Amniotic stem cell (primary cell): ENCODE results near the gene PVR.
"Not testable (repeated sequence)": the region's sequence is repeated elsewhere in the genome, so short reads cannot be mapped to it uniquely, and the experiment has no call there.

Source experiments
- DNase-seq: peaks from one replicate; lab custom pipeline; 2025; lab: John Stamatoyannopoulos, UW

Gene PVR

DNA sequence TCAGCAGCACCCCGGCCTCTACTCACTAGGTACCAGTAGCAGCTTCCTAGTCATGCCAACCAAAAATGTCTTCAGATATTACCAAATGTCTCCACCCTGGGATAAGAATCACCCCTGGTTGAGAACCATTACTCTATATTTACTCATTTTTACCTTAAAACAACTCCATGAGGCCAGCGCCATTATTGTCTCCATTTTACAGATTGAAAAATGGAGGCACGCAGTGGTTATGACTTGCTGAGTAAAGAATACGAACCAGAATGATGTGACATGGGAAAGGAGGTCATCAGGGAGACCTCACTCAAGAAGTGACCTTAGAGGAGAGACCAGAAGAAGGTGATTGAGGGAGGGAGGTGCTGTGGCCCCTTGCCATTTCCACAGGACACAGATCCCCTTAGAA lies 29.8 kb downstream of the PVR start:
- DNase-seq, result no peak

DNA sequence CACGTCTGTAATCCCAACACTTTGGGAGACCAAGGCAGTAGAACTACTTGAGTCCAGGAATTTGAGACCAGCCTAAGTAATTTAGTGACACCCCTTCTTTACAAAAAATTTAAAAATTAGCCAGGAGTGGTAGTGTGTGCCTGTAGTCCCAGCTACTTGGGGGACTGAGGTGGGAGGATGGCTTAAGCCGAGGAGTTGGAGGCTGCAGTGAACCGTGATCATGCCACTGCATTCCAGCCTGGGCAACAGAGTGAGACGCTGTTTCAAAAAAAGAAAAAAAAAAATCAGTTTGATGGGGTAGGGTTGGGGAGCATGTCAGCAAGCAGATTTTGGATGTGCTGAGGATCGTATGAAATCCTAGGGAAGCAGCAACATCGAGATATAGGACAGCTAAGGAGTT lies 31.8 kb downstream of the PVR start:
- no peak for DNase-seq

DNA sequence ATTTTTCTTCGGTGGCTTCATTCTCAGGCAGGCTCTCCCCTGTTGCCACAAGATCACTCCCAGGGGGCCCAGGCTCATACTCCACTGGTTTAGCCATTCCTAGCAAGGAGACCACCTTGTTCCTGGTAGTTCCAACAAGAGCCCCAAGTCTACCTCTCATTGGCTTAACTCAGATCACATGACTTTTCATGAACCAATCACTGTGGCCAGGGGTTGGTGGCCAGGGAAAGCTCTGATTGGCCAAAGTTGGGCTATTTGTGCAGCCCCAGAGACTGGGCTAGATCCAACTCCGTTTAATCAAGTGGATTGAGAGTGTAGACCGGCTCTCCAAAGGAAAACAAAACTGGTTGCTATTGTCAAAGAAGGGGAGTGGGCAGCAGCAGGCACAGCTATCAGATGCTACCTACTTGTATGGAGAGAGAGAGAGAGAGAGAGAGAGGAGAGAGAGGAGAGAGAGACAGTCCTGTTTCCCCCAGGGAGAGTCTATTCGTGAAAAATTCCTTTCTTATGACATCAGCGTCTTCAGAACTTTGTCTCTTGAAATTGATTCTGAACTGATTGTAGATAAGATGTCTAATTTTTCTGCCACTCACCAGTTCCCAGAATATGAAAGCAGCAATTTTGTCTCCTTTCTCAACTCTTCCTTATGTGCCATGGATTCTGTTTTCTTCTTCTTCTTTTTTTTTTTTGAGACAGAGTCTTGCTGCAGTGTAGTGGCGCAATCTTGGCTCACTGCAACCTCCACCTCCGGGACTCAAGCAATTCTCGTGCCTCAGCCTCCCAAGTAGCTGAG lies 33.5 kb downstream of the PVR start:
- peak; percentile 23 for DNase-seq

DNA sequence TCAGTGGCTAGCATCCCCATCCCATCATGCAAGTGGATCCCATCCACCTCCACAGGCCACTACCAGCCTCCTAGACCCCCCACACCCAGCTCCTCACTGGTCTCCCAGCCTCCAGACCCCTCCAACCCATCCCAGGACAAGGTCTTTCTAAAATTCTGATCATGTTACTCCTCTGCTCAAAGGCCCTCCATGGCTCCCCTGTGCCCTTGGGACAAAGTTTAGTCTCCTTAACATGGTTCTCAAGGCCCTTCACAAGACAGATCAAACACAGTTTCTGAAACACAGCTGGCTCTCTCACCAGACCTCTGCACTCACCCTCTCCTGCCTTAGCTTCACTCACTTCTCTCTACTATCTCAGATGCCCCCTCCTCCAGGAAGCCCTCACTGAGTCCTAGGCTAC lies 36.8 kb downstream of the PVR start:
- DNase-seq, result no peak

DNA sequence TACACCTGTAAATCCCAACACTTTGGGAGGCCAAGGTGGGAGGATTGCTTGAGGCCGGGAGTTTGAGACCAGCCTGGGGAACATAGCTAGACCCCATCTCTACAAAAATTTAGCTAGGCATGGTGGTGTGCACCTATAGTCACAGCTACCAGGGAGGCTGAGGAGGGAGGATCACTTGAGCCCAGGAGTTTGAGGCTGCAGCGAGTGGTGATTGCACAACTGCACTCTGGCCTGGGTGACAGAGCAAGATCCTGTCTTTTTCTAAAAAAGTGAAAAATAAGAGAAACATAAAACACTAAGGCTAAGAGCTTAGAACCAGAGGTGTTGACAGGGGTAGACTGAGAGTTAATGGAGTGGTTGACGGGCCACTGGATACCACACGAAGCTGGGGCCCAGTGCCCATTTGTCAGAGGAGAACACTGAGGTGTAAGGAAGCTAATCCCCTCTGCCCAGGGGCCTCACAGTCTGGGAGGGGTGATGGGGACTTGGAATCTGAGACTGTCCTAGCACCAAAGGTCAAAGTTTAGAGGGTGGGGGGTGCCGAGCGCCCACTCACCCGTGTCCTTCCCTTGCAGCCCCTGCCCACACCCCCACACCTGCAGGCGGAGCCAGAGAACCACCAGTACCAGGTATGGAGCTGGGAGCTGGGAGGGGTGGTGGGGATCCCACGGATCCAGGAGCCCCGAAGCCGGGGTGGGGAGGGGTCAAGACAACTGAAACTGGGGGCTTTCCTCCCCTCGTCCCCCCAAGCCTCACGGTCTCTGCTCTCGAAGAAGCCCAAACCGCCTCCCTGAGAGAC lies 38.5 kb downstream of the PVR start:
- no peak for DNase-seq

DNA sequence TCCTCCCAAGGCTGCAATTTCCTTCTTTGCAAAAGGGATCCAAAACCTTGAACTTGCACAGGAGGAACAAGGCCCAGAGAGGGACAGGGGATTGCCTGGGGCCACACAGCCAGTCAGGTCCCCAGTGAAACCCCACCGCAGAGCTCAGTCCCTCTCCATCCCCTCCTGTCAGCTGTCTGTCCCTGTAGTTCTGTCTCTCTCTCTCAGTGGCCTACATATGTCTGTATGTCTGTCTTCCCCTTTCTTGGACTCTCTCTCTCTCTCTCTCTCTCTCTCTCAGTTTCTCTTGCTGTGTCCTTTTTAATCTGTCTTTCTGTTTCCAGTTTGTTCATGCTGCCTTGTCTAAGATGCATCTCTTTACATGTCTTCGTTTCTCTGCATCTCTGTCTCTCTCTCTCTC lies 39.1 kb downstream of the PVR start:
- DNase-seq, result no peak

DNA sequence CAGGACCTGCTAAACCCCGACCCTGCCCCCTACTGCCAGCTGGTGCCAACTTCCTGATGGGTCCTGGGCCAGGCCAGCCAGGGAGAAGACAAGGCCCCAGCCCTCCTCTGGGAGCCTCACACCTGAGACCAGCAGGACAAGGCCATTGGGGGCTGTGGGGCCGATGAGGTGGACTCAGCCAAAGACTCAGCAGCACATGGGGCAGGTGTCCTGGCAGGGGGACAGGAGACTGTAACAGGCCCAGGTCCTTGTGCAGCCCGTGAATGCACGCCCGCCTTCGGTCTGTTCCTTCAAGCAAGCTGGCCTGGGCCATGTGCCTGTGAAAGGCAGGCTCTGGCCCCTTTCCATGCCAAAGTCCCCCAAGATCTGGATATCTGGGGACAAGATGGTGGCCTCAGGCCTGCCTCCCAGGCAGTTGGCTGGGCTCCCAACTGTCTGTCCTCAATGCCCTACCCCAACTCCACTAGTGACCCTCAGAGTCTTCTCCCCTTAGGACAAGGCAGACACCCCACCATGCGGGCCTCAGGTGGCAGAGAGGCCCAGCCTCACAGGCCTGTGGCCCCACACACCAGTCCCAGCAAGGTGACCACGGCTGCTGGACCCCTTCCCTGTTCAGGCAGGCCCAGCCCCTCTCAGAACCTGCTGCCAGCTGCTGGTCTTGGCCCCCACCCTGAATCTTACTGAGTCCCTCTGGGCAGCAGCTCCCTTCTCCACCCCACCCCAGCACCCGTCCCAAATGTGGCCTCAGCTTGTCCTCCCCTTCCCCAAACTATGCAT lies 39.9 kb downstream of the PVR start:
- no peak for DNase-seq

DNA sequence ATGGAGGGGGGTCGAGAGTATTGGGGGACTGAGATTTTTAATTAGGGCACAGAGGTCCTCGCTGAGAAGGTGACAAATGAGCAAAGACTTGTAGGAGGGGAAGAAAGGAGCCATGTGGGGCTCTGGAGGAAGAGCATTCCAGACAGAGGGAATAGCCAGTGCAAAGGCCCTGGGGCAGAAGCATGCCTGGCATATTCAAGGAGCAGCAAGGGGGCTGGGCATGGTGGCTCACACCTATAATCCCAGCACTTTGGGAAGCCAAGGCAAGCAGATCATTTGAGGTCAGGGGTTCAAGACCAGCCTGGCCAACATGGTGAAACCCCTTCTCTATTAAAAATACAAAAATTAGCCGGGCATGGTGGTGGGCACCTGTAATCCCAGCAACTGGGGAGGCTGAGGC lies 40.7 kb downstream of the PVR start:
- DNase-seq, result not testable (repeated sequence)

DNA sequence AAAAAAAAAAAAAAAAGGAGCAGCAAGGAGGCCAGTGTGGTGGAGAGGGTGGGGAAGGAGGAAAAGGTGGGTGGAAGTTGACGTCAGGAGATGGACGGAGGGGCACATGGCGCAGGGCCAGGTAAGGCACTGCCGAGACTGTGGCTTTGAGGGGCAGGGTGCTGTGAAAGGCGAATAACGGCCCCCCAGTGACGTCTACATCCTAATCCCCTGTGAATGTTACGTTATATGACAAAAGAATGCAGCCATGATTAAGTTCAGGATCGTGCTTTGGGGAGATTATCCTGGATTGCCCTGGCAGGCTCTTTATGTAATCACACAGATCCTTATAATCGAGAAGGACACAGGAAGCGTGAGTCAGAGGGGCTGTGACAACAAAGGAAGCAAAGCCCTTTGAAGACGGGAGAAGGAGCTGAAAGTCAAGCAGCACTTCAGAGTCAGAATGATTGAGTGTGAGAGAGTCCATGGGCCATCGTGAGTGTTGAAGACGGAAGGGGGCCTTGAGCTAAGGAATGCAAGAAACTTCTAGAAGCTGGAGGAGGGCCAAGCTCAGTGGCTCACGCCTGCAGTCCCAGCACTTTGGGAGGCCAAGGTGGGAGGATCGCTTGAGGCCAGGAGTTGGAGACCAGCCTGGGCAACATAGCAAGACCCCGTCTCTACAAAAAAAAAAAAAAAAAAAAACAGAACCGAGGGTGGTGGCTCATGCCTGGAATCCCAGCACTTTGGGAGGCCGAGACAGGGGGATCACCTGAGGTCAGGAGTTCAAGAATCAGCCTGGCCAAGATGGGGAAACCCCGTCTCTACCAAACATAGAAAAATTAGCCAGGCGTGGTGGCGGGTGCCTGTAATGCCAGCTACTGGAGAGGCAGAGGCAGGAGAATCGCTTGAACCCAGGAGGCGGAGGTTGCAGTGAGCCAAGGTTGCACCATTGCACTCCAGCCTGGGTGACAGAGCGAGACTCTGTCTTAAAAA lies 41.5 kb downstream of the PVR start:
- DNase-seq, result peak; percentile 89

DNA sequence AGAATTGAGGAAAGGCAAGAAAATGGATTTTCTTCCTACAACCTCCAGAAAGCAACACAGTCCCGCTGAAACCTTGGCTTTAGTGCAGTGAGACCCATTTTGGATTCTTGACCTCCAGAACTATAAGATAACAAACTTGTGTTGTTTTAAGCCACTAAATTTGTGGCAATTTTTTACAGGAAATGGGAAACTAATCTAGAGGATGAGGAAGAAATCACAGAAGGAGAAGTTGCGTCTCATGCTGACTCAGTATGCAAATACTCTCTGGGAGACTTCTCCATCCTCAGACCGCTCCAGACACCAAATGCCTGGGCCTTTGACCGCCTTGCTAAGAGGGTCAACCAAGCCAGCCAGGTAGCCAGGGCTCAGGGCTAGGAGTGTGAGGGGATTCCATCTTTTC lies 42.2 kb downstream of the PVR start:
- DNase-seq, result no peak

DNA sequence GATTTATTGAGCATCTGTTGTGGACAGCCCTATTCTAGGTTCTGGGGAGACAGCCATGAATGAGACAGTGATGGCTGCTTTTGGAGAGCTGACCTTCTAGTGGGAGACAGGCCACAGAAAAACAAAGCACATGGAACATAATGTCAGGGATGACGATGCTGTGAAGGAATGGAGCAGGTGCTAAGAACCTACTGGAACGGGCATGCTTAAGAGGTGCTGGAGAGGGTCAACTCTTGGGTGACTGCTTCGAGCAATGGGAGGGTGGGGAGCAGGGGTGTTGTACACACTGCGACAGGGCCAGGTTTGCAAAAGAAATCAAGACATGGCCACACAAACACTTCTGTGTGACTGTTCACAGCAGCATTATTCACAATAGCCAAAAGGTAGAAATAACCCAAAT lies 43.2 kb downstream of the PVR start:
- DNase-seq, result no peak

DNA sequence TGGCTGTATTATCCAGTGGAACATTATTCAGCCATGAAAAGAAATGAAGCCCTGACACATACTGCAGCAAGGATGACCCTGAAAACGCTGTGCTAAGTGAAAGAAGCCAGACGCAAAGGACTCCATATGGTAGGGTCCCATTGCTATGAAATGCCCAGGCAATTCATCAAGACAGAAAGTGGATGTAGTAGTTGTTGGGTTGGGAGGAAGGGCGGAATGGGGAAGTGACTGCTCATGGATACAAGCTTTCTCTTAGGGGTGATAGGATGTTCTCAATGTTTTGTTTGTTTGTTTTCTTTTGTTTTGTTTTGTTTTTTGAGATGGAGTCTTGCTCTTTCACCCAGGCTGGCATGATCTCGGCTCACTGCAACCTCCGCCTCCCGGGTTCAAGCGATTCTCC lies 44.2 kb downstream of the PVR start:
- no peak for DNase-seq

DNA sequence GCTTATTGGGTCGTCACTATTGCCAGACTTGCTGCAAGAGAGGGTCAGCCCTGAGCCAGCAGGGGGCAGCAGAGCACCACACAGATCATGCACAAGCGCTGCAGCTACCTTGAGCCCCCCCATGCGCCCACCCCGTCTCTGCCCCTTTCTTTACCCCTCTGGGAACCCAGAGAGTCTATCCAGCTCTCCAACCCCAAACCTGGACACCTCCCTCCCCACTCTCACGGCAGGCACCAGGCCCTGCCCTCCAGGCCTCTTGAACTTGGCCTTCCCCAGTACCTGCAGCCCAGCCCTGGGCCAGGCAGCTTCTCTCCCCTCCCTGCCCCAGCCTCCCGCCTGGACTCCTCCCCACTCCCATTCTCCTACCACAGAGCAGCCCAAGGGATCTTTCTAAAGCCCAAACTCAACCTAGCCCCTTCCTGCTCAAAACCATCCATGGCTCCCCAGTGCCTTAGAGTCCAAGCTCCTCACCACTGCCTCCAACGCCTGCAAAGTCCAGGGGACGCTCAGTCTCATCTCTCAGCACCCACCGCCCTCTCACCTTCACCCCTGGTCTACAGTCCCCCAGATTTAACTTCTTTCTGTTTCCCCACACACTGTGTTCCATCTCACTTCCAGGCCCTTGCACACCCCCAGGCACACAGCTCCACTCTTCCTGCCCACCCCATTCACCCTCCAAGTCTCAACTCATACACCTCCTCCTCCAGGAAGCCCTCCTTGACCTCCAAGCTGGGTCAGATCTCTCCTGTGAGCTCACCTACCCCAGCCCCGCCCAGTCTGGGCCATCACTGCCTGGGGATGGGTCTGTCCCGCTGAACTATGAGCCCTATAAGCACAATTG lies 45.8 kb downstream of the PVR start:
- DNase-seq, result peak; percentile 30

DNA sequence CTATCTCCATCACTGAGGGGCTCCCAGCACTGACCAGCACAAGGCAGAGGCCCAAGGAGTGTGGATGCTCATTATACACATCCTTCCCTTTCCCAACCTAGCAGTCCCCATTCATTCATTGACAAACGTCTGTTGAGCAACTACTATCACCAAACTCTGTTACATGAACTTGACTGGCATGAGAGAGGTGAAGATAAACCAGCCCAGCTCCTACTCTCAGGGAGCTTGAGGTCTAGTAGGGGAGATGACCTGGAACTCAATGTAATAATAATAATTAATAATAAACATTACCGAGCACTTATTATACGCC lies 46.4 kb downstream of the PVR start:
- no peak for DNase-seq

DNA sequence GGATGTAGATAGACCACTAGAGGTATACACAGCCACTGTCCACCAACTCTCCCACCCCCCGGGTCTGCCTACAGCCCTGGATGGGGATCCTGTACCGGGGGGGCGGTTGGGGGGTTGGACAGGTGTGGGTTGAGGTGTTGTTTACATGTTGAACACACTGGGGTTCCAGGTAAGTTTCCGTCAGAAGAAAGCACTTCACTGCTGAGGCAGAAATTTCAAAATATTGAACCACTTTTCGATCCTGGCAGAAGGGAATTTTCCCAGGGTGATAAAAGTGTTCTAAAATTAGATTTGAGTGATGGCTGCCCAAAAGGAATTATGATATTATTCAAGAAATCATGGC lies 48.6 kb downstream of the PVR start:
- DNase-seq, result no peak

DNA sequence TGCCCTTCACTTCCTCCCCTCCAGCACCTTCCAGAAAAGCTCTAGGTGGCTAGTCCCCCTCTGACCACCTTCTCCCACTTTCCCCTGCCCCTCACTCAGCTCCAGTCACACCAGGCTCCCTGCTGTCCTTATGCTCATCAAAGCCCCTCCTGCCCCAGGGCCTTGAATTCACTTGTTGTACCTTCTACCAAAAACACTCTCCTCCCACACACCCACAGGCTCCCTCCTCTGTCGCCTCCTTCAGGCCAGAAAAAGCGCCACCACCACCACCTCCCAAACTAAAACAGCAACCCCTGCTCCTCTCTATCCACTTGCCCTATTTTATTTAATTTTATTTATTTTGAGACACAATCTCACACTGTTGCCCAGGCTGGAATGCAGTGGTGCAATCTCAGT lies 50.5 kb downstream of the PVR start:
- no peak for DNase-seq

DNA sequence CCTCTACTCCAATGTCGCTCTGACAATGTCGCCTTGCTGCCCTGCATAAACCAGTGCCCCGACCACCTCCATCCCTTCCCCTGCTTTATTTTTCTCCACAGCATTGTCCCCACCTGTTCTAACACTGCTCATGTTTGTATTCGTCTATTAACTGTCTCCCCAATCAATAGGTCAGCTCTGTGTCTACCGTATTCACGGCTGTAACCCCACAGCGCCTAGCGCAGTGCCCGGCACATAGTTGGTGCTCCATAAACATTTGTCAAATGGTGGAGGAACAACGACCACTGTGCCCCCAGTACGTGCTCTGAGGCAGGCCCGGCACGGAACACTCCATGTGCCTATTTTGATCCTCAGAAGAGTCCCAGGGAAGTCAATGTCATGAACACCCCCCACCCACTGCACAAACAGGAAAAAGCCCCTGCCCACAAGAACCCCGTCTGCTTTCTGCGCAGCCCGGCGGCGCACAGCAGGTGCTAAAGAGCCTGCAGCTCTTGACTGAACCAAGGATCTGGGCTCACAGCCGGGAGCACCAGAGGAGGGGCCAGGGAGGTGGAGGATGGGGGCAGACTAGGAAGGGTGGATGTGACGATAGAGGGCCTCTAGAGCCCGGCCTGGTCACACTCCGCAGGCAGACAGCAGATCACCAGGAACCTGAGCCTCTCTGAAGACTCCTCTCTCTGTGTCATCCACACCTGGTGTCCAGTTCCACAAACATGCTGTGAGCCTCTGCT lies 53.4 kb downstream of the PVR start:
- no peak for DNase-seq

DNA sequence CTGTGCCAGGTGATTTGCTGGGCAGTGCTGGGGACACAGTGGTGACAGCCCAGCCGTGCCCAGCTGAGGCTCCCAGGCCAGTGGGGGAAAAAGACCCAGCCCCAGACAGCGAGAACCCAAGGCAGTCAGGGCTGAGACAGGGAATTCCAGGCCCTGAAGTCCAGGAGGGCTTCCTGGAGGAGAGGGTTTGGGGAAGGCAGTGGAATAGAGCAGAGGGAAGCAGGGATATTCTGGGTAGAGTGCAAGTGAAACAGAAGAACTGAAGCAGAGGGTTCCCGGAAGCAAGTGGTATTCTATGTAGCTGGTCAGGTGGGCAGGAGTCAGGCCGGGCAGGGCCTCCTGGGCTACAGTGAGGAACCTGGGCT lies 53.9 kb downstream of the PVR start:
- no peak for DNase-seq

DNA sequence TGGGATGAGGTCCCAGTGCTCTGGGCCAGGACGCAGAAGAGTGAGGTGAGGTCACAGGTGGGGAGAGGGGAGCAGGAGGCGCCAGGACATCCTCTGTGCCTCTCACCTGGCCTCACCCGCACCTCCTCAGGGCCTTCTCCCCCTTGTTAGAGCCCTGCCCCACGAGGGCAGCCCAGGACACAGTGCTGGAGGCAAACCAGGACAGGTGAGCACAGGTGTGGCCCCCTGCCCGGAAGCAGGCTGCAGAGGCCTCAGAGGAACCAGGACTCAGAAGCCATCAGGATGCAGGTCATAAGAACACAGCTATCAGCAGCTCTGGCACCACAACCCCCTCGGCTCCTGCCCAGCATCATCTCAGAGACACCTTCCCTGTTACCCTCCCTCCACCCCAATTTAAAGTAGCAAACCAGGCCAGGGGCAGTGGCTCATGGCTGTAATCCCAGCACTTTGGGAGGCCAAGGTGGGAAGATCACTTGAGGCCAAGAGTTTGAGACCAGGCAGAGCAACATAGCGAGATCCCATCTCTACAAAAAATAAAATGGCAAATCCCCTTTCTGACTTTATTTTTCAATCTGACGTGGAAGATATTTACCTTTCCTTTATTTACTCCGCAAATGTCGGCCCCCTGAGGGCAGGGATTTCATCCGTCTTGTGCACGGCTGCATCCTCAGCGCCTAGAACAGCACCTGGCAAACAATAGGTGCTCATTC lies 54.9 kb downstream of the PVR start, which contains the start of gene CEACAM16:
Gene CEACAM16, plus strand, starts transcription at position 660 of the 710 bp plus-strand sequence. CDS start 2,306 bp downstream, outside the sequence.
- DNase-seq, result no peak

DNA sequence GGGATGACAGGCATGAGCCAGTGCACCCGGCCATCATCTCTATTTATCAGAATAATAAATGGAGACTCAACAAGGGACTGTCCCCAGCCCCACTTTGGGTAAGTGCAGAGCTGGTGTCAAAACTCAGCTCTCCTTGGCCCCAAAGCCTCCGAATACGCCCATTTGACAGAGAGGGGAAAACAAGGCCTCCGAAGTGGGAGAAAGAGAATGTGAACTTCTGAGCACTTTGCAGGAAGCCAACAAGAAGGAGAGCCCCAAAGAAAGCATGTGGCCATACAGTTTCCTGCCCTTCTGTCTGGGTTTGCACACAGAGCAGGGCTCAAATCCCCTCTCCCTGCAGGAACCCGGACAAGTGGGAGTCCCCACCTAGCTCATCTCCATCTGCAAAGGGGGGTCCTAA lies 56.8 kb downstream of the PVR start:
- no peak for DNase-seq
